Activated T-cell treated with anti-CD3 and anti-CD28 coated beads, Interleukin-2, amount 50 U/mL, for 1 hour (primary cell): Measurements from ENCODE around the gene TTC23.
"Not testable (repeated sequence)": the region's sequence is repeated elsewhere in the genome, so short reads cannot be mapped to it uniquely, and the experiment has no call there.

ENCODE experiments used
- DNase-seq: peaks from one replicate; pipeline ENCODE4 v3.0.0-alpha.2; 2020

The TTC23 gene

DNA sequence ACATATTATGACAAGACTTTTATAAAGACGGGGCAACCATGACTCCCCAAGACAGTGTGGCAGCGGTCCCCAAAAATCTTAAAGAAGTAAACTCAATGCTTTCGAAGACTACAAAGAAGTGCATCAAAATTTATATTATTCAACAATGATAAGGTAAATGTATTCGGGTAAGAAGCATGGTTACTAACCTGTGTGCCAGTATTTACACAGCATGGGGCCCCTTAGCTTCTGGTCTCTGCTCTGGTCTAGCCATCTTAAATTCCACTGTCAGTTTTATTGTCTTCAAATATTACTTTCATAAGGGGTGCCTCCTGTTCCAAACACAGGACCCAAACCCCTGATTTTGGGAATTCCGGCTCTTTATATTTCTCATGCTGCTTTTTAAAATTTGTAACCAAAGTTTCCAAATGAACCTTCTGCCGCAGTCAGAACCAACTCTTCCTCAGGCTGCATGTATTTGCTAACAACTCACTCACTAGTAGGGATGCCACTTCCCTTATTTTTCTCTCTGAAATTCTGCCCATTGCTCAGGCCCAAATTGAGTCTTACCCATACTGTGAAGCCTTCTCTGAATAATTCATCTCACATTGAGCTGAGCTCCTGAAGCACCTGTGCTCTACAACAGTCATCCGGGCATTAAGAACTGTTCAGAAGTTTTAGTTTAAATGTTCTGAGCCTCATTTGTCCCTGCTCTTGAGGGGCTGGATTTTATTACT, 1.2 kb downstream of the TTC23 start:
- DNase-seq, result no peak

DNA sequence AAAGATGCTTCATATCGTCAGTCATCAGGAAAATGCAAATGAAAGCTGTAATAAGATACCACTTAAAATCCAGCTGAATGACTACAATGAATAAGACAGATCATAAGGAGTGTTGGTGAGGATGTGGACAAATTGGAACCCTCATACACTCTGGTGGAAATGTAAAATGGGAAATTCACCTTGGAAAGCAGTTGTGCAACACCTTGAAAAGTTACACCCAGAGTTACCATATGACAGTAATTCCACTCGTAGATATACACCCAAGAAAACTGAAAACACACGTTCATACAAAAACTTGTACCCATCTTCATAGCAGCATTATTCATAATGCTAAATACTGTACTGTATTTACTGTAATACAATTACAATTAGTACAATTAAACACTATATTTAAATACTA, 2.3 kb downstream of the TTC23 start:
- no peak for DNase-seq

GRCh38 chr15:99244306-99244705, 5.1 kb downstream of the TTC23 start:
- DNase-seq, result no peak

DNA sequence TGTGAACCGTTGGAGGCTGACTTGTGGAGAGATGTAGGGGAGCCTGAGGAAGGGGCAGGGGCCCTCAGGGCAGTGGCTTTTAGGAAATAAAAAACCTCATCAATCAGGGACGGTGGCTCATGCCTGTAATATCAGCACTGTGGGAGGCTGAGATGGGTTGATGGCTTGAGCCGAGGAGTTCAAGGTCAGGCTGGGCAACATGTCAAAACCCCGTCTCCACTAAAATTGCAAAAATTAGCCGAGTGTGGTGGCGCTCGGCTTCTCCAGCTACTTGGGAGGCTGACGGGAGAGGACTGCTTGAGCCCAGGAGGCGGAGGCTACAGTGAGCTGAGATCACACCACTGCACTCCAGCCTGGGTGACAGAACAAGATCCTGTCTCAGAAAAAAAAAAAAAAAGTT, 7.6 kb downstream of the TTC23 start:
- DNase-seq, result no peak

DNA sequence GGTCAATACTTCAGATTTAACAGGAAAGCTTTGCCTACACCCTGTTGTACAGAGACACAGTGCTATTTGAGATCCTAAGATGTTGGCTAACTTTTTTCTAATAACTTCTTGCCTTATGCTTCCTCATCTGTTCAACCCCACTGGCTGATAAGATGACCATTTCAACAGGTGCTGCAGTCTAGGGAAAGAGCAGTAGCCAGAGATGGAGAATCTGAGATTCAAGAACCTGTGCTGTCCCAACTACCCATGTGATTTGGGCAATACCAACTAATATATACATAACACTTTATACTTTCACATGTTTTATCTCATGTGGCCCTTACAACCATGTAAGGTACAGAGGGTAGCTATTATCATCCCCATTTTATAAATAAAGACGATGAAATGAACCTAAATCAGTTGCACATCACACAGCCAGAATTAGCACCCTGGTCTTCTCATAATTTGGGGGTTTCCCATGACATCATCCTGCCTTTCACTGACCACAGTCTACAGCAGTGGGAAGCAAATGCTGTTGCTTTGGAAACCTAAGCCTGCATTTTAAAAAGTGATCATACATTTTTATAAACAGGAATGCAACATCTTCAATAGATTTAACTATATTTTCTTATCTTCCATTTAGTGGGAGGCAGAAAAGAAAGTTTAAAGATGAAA, 9.7 kb downstream of the TTC23 start:
- no peak for DNase-seq

DNA sequence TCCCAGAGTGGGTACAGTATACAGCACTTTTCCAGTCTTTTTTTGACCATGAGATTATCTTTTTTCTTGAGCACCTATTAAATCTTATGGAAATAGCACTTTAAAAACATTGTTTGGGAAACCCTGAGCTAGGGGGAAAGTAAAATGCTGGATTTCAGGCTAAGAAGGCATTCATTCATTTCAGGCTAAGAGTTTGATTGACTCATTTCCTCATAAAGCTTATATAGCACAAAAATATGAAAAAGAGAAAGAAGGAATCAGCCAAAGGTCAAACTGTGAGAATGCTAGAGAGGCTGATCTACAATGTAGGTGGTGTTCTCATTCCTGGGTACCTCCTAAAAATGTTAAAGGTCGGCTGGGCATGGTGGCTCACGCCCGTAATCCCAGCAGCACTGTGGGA, 10.5 kb downstream of the TTC23 start:
- no peak for DNase-seq

GRCh38 chr15:99234160-99234559, 15.2 kb downstream of the TTC23 start:
- DNase-seq, result not testable (repeated sequence)

DNA sequence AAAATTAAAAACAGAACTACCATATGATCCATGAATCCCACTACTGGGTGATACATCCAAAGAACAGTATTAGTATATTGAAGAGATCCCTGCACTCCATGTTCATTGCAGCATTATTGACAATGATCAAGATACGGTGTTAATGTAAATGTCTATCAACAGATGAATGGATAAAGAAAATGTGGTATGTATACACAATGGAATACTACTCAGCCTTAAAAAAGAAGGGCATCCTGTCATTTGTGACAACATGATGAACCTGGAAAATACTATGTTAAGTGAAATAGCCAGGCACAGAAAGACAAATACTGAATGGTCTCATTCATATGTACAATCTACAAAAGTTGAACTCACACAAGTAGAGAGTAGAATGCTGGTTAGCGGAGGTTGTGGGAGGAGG, 16.6 kb downstream of the TTC23 start:
- DNase-seq, result no peak

DNA sequence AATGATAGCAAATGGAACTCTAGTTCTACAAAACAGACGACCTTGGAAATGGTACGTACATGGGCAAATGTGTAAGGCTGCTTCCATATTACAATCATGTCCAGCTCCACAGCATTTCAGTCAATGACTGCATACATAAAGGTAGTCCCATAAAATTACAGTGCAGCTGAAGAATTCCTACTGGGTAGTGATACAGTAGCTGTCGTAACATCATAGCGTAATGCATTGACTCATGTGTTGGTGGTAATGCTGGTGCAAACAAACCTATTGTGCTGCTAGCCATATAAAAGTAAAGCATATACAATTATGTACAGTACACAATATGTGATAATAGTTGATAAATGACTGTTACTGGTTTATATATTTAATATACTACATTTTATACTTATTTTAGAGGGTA, 18.5 kb downstream of the TTC23 start:
- DNase-seq, result no peak

DNA sequence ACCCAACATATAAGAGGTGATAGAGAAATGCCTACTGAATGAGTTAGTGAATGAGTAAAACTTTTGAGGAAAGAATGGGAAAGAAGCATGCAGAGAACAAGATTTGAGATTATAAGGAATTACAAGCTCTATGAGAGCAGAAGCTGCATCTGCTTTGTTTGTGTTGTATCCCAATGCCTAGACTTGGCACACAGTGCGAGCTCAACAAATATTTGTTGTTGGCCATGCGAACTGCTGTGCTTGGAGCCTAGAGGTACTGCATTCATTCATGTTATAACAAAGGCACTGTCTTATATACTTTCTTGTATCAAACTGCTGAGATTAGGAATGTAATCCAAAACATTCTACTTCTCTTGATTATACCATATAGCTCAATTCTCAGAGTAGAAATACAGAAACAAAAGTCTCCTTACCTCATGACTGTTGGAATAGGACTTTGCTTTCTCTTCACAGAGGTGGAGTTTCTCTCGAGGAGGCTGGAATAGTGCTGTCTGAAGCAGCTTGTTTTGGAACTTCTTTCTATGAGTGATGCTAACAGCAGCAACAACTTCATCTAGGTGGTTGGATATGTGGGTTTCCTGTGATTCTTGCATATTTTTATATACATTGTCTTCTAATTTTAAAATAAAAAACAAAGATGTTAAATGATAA, 21.1 kb downstream of the TTC23 start:
- DNase-seq, result no peak

GRCh38 chr15:99226802-99227201, 22.6 kb downstream of the TTC23 start:
- DNase-seq, result no peak

- DNase-seq, result no peak
These were observed 24.8 kb downstream of the TTC23 start for GRCh38 chr15:99224372-99225214.

DNA sequence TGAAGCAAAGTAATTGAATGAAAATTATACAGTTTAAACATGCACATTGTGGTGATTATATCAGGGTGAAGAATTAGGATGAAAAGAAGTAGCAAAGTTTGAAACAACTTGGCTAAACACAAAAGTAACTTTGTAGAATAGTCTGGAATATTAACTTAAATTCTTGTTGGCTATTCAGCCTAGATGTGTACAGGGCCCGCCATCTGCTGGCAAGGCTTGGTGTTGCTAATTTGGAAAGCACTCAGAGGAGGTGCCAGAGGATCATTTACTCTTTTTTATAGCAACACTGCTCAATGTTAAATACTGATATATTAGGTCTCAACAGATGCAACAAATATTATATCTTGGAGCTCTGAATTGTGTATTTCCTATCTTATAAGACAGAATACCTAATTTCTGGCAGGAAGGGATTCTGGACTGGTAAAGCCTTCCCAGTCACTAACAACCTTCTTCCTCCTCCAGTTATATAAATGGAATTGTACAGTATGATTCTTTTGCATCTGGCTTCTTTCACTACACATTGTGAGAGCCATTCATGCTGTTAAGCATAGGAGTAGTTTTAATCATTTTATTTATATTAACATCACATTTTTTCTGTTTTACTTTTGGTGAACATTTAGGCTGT, 36.1 kb downstream of the TTC23 start:
- peak; percentile 58 for DNase-seq

DNA sequence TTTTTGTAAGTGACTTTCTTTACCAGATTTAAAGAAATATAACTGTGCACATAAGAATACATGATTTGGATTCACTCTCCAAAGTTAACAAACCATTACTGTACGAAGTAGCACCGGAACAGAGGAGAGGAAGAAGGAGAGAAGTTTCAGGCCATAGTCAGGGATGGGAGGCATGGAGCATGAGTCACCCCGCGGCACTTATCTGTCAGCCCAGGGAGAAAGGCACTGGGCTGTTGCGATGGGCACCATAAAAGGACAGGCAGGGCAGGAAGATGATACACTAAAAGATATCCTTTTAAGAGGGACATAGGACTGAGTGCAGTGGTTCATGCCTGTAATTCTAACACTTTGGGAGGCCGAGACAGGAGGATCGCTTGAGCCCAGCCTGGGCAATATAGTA, 37.0 kb downstream of the TTC23 start:
- DNase-seq, result no peak

DNA sequence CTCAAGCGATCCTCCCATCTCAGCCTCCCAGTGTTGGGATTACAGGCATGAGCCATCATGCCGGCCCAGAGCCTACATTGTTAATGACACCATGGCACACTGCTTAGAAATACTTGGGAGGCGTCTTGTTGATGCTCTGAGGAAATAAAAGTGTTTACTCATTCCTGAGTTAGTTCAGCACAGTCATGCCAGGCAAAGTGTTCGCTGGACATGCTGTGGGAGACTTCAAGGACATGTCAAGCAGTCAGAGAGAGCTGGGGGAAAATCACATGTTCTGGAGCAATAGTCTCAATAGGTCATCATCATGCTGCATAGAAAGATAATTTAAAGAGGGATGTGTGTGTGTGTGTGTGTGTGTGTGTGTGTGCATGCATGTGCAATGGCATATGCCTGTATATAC, 37.5 kb downstream of the TTC23 start:
- DNase-seq, result no peak

GRCh38 chr15:99210334-99210733, 39.0 kb downstream of the TTC23 start:
- no peak for DNase-seq

DNA sequence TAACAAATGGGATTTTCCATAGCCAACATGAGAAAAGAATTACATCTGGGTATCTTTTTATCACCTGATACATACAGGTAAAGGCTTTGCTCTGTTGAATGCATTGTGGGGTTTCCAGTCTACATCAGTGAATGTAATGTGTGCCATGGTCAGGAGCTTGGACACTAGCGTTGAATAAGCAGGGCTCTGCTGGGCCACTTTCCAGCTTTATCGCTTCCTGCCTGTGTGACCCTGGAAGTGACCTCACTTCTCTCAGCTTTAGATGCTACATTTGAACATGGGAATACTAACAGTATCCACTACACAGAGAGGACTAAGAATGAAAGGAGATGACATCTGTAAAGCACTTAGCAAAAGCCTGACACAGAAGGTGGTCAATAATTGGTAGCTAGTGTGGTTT, 40.1 kb downstream of the TTC23 start:
- no peak for DNase-seq

- DNase-seq, result no peak
These were observed 41.7 kb downstream of the TTC23 start for GRCh38 chr15:99207672-99208071.

DNA sequence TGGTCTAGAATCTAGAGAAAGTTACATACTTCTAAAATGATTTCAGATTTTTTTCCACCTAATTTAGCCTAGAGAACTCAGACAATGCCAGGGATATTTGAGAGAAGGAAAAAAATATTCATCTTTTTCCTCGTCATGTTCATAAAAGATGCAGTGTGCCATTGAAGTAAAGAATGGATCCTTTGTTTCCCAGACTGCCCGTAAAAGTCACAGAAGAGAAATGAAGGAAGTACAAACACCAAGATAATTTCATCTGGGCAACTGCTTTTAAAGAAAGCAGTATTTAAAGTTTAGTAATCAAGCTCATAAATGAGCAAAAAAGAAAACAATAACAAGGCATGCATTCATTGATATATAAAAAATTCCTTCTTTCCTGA, 47.2 kb downstream of the TTC23 start:
- no peak for DNase-seq

- DNase-seq, result no peak
These were observed 47.8 kb downstream of the TTC23 start for GRCh38 chr15:99201408-99202175.

DNA sequence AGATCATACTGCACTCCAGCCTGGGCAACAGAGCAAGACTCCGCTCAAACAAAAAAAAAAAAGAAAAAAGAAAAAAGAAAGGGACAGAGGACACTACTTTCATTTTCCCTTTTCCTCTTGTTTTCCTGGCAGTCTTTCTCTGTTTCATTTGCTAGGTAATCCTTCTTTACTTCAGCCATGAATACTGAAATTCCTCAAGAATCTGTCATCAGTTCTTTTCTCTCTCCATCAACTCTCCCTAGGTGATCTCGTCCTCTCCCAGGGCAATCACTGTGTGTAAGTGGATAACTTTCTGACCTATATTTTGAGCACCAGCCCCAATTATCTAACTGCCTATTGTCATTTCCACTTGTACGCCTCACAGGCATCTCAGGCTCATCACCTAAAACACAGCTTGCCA, 51.5 kb downstream of the TTC23 start:
- DNase-seq, result no peak

GRCh38 chr15:99192181-99192580, 57.2 kb downstream of the TTC23 start:
- DNase-seq, result not testable (repeated sequence)
